GM13977 (cell line): ENCODE data around the gene ADCY2.

Source experiments
- DNase-seq: peaks from one replicate; pipeline ENCODE4 v3.0.0; 2012; ENCODE audit warnings: low spot score
- in situ Hi-C: fragments of 300-500 bp; cut with MboI; formaldehyde crosslinking; loops from one replicate; pipeline ENCODE4 v1.12.0; 2022; ENCODE audit warnings: low sequenced_read_pairs, low pct_unique_long_range_greater_than_20kb, mixed read lengths, inconsistent platforms; ENCODE audit not compliant: unreplicated experiment
- TF ChIP-seq, protein P1 (sequence below): IDR thresholded peaks from 2 replicates; pipeline ENCODE4 v1.5.1; 2012; ENCODE audit warnings: mild to moderate bottlenecking, control low read depth; ENCODE audit not compliant: insufficient read depth; ENCODE audit errors: extremely low read depth, missing control alignments

Gene ADCY2

DNA sequence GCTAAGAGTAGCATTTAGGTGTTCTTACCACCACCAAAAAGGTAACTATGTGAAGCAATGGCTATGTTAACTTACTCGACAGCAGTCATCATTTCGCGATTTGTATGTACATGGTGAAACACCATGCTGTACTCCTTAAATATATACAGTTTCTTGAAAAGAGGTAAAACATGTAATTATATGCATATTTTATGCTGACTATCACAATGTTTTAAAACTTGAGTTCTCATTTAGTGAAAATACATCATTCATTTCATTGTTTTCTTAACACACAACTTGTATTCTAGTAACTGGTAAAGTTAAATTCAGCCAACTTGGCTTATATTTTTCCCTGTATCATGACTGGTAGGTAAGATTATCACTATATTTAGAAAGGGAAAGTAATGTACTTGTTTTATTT is 189.9 kb downstream of the ADCY2 start:
- in situ Hi-C loops: no loop called here
- TF ChIP-seq, protein P1, sequence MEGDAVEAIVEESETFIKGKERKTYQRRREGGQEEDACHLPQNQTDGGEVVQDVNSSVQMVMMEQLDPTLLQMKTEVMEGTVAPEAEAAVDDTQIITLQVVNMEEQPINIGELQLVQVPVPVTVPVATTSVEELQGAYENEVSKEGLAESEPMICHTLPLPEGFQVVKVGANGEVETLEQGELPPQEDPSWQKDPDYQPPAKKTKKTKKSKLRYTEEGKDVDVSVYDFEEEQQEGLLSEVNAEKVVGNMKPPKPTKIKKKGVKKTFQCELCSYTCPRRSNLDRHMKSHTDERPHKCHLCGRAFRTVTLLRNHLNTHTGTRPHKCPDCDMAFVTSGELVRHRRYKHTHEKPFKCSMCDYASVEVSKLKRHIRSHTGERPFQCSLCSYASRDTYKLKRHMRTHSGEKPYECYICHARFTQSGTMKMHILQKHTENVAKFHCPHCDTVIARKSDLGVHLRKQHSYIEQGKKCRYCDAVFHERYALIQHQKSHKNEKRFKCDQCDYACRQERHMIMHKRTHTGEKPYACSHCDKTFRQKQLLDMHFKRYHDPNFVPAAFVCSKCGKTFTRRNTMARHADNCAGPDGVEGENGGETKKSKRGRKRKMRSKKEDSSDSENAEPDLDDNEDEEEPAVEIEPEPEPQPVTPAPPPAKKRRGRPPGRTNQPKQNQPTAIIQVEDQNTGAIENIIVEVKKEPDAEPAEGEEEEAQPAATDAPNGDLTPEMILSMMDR: no peak
- no peak for DNase-seq

DNA sequence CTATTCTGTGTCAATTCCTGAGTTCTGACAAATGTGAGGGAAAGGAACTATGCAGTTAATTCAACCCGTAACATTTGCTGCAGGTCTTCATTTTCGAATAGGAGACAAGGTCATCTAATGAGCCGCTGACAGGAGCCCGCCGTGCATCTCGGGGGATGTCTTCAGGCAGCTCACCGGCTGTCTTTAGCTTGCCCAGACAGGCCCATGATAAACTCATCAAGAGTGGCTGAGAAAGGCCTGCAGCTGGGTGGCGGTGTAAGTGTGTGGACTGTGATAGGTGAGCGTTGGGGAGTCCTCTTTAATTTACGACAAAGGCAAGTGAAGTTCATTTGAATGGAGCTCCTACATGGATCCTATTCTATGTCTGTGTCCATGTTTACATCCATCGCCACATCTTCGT is 190.5 kb downstream of the ADCY2 start:
- TF ChIP-seq, protein P1: no peak
- in situ Hi-C loops: no loop called here
- no peak for DNase-seq

DNA sequence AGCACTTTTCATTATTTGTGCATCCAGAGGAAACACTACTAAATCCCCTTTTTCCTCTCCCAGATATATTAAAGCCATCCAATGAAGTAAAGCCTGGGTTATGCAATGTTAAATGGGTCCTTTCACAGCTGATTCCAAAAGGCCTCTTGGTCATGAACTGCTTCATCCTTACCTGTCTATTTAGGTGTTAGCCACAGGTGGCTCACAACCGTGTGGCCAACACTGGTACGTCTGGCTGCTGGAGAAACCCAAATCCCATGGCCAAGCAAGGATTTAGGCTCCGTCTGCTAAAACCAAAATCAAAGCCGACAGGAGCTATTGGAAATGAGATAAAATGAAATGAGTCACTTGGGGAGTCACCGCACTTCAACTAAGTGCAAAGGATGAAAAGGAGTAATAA is 193.9 kb downstream of the ADCY2 start:
- TF ChIP-seq, protein P1: no peak
- in situ Hi-C loops: no loop called here
- no peak for DNase-seq

DNA sequence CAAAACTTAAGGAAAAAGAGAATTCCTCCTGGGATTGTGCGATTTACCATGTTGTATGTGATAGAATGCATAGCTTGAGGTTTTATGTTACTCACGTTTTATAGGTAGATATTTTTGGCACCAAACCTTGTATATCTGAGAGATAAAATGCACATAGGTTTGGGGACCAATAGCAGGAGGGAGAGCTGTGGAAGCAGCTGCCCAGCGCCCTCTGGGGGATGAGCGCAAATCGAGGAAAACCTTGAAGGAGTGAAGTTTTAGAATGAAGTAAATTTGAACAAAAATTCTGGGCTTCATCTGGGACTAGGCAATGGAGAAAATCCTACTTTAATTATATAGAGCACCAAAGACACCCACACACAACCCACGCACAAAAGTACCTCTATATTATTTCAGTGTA is 197.0 kb downstream of the ADCY2 start:
- in situ Hi-C loops: no loop called here
- DNase-seq: no peak
- TF ChIP-seq, protein P1: peak; percentile 27

DNA sequence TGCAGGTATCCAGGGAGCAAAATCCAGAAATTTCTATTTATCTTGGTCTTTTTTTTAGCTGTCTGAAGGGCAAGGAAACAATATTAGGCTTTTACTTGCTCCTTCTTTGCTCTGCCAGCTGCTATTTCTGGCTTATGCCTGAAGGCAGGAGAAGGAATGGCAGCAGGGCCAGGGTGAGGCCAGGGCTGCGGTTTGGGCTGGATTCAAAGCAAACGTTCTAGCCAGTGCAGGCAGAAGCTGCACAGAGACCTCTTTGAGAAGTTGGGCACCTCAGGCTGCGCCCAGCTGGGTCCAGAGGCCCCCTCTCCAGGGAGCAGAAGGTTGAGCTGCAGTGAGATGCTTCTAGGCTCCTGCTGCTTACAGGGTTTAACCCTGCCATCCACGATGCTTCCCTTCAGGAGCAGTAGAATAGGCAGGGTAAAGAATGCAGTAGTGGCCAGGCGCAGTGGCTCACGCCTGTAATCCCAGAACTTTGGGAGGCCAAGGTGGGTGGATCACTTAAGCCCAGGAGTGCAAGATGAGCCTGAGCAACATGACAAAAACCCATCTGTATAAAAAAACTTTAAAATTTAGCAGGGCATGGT is 201.2 kb downstream of the ADCY2 start:
- TF ChIP-seq, protein P1: no peak
- in situ Hi-C loops: no loop called here
- no peak for DNase-seq

DNA sequence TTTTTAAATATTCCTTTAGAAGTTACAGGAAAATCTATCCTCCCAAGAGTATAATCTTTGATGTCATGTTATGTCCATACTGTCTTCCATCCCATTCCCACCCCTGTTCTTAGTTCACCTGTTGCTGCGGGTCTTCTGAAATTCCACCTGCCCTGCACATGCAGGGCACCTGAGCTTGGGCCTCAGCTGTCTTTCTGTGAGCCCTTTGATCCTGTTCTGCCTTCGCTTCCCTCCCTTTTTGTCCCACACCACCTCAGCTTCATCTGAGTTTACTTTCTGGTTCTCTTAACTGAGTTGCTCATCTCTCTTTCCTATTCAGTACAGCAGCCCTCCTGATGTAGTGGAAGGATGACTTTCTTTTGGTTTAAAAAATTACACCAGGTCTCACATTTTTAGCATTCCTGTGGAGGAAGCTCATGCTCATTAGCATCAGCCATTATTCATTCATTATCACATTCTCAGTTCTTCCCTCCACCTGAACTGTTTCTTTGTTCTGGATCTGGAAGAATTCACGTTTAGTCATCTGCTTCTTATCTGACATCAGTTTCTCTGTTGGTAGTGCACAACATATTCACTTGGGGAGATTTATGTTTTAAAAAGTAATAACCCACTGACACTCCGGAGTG is 211.0 kb downstream of the ADCY2 start:
- DNase-seq: no peak
- in situ Hi-C loops: no loop called here
- TF ChIP-seq, protein P1: no peak
